Epithelial cell of umbilical artery (primary cell): ENCODE measurements around the gene PDE11A. TPM values are rescaled to one million over a fixed set of nuclear protein-coding genes. Genes with fewer than 3 reads are reported as not detected.

Experiments used
- total RNA-seq: library from RNA; depleted of rRNA; stranded (reverse); fragments of >200 nt; gene quantifications from 2 replicates; pipeline ENCODE4 v1.2.3, GENCODE V29; 2014

Gene PDE11A
- total RNA-seq = under 0.01 TPM in 1 of 2 replicates, not detected in the other

GRCh38 chr2:178072383-178073301, at the start of gene PDE11A:
TSS of gene PDE11A (minus strand) at chr2:178072777. CDS start at chr2:178072437, 340 bp downstream.

GRCh38 chr2:178112202-178113152, 39.9 kb upstream of the PDE11A start, which contains the start of gene RBM45:
TSS of gene RBM45 (plus strand) at chr2:178112437. CDS start at chr2:178112547, 110 bp downstream.

Other genes starting within 250 kb of the PDE11A start
- 14.3 and 31.2 TPM in 2 replicates for gene RBM45, start 39.7 kb upstream of the PDE11A start, total RNA-seq
- 0.97 and 1.7 TPM in 2 replicates for gene OSBPL6, start 121.7 kb upstream of the PDE11A start, total RNA-seq